Esophagus muscularis mucosa (tissue), 4 donors: ENCODE data around the gene BCAT1. TPM values are rescaled to one million over a fixed set of nuclear protein-coding genes. Genes with fewer than 3 reads are reported as not detected.

Experiments used
- DNase-seq: peaks from one replicate; pipeline ENCODE4 v3.0.0-alpha.2; 2017; ENCODE audit errors: extremely low spot score
- H3K27ac ChIP-seq, 4 donors: fragments of 200-600 bp; sonication (generic); replicated peaks in 1 of 4; 1 replicate in 3 of 4; 2 replicates in 1 of 4; pipeline ENCODE4 v1.5.1; 2016 to 2019; ENCODE audit warnings: mild to moderate bottlenecking in 1 of 4
- H3K27me3 ChIP-seq, 4 donors: fragments of 200-600 bp; sonication (generic); one replicate each; pipeline versions ENCODE4 v1.5.1 to v1.6.0; 2016 to 2019
- H3K36me3 ChIP-seq, 4 donors: fragments of 200-600 bp; sonication (generic); one replicate each; pipeline ENCODE4 v1.5.1; 2016 to 2019
- H3K4me1 ChIP-seq, 4 donors: fragments of 200-600 bp; sonication (generic); one replicate each; pipeline ENCODE4 v1.5.1; 2016 to 2019
- H3K4me3 ChIP-seq, 4 donors: fragments of 200-600 bp; sonication (generic); 1 replicate in 2 of 4; 2 replicates in 2 of 4; pipeline ENCODE4 v1.5.1; 2016 to 2019; ENCODE audit warnings: mild to moderate bottlenecking in 4 of 4, moderate library complexity in 1 of 4
- H3K9me3 ChIP-seq, 4 donors: fragments of 200-600 bp; sonication (generic); 1 replicate in 3 of 4; 2 replicates in 1 of 4; pipeline ENCODE4 v1.5.1; 2016 to 2019
- CTCF ChIP-seq, 3 experiments: fragments of 200-600 bp in 2 of 3; fragments of 450-650 bp in 1 of 3; sonication (generic) in 2 of 3; IDR thresholded peaks; one replicate each; pipeline ENCODE4 v1.5.1; 2017 to 2019; ENCODE audit warnings: antibody characterized with exemption in 3 of 3, mild to moderate bottlenecking in 2 of 3, moderate library complexity in 1 of 3
- EP300 ChIP-seq: sonication (generic); formaldehyde crosslinking; IDR thresholded peaks from one replicate; pipeline ENCODE4 v1.6.1; 2017; ENCODE audit warnings: antibody characterized with exemption
- POLR2A ChIP-seq: fragments of 450-650 bp; IDR thresholded peaks from one replicate; pipeline ENCODE4 v1.6.1; 2017; ENCODE audit warnings: antibody characterized with exemption, moderate library complexity, mild to moderate bottlenecking, low read depth
- POLR2AphosphoS5 ChIP-seq, 2 donors: sonication (generic); formaldehyde crosslinking; IDR thresholded peaks; one replicate each; pipeline ENCODE4 v1.6.1; 2017; ENCODE audit warnings: antibody characterized with exemption in 2 of 2
- WGBS: methylation state at CpG from one replicate; pipeline ENCODE4 v1.1.5; 2018; 5-methylcytosine and 5-hydroxymethylcytosine counted together
- intact Hi-C: fragments of 100-400 bp; cut with DNase I; formaldehyde crosslinking; loops from one replicate; pipeline ENCODE4 v1.15.1; 2023
- total RNA-seq, 4 donors: library from RNA; depleted of rRNA; stranded (reverse); fragments of >200 nt; gene quantifications; one replicate each; pipeline versions ENCODE4 v1.1.0 to v1.2.1, GENCODE V29; 2016

The BCAT1 gene
- total RNA-seq, 4 donors from 2014 or later, result 9.1 to 23.4 (median 14.7) TPM

- Histone ChIP-seq H3K9me3 (no peaks in the 10 kb centered on the region), H3K27me3 (peaks cover 0 to 27% (median 3%) of the 10 kb centered on the region in 4 donors), H3K36me3 (no peaks in the 10 kb centered on the region), H3K4me3 (peak overlapping the region; percentile 57 to 63 (median 61)), H3K27ac (peak overlapping the region in 3 of 4 donors; percentile 58 to 72 (median 63)), H3K4me1 (peaks cover 0 to 20% (median 14%) of the 10 kb centered on the region in 4 donors)
- 43% methylated on average over 22 of the region's 25 CpGs for WGBS
- intact Hi-C loops, result no loop called here
- no peak for TF ChIP-seq EP300
- peak in 1 of 2 donors; percentile 30 for TF ChIP-seq POLR2AphosphoS5 (IDR thresholded peaks at IDR 0.05)
- no peak for DNase-seq
Measured at GRCh38 chr12:24903329-24904088, 45.4 kb downstream of the BCAT1 start.

- H3K27ac ChIP-seq, result peak overlapping the region; percentile 48 to 72 (median 60)
- no peaks in the 10 kb centered on the region for H3K9me3 ChIP-seq
- no peak for DNase-seq
- H3K27me3 ChIP-seq, result peaks cover 0 to 27% (median 3%) of the 10 kb centered on the region in 4 donors
- H3K4me1 ChIP-seq, result peaks cover 0 to 20% (median 14%) of the 10 kb centered on the region in 4 donors
- TF ChIP-seq POLR2A (no peak), CTCF (IDR thresholded peaks at IDR 0.05) (no peak), EP300 (no peak), POLR2AphosphoS5 (IDR thresholded peaks at IDR 0.05) (no peak)
- H3K36me3 ChIP-seq, result no peaks in the 10 kb centered on the region
- intact Hi-C loops, result no loop called here
- peak overlapping the region; percentile 57 to 63 (median 61) for H3K4me3 ChIP-seq
- WGBS, result 6% methylated on average over 41 of the region's 74 CpGs
Measured at GRCh38 chr12:24902511-24903328, 46.2 kb downstream of the BCAT1 start.

GRCh38 chr12:24901576-24902461 lies 47.1 kb downstream of the BCAT1 start:
- Histone ChIP-seq H3K4me3 (peak overlapping the region; percentile 57 to 63 (median 61)), H3K36me3 (no peaks in the 10 kb centered on the region), H3K27ac (peak overlapping the region in 2 of 4 donors; percentile 63 to 72), H3K9me3 (no peaks in the 10 kb centered on the region), H3K27me3 (peaks cover 0 to 27% (median 3%) of the 10 kb centered on the region in 4 donors), H3K4me1 (peaks cover 0 to 20% (median 14%) of the 10 kb centered on the region in 4 donors)
- no peak for DNase-seq
- WGBS, result 58% methylated on average over 18 of the region's 33 CpGs
- TF ChIP-seq EP300, result no peak
- TF ChIP-seq POLR2A, result no peak
- TF ChIP-seq CTCF (IDR thresholded peaks at IDR 0.05), result no peak
- no peak for TF ChIP-seq POLR2AphosphoS5 (IDR thresholded peaks at IDR 0.05)
- intact Hi-C loops, result no loop called here

GRCh38 chr12:24900196-24900595 lies 48.7 kb downstream of the BCAT1 start:
- 92% methylated on average over 3 of the region's 3 CpGs for WGBS
- no peak overlapping the region for H3K4me3 ChIP-seq
- H3K27ac ChIP-seq, result peak overlapping the region in 1 of 4 donors; percentile 40
- H3K9me3 ChIP-seq, result no peaks in the 10 kb centered on the region
- peaks cover 0 to 27% (median 3%) of the 10 kb centered on the region in 4 donors for H3K27me3 ChIP-seq
- DNase-seq, result no peak
- H3K36me3 ChIP-seq, result no peaks in the 10 kb centered on the region
- TF ChIP-seq POLR2AphosphoS5 (IDR thresholded peaks at IDR 0.05), result no peak
- intact Hi-C loops, result no loop called here
- H3K4me1 ChIP-seq, result peaks cover 0 to 23% (median 16%) of the 10 kb centered on the region in 4 donors

- DNase-seq, result no peak
- TF ChIP-seq EP300, result no peak
- TF ChIP-seq CTCF (IDR thresholded peaks at IDR 0.05), result no peak
- no peak for TF ChIP-seq POLR2A
- TF ChIP-seq POLR2AphosphoS5 (IDR thresholded peaks at IDR 0.05), result no peak
- Histone ChIP-seq H3K4me1 (peaks cover 0 to 27% (median 16%) of the 10 kb centered on the region in 4 donors), H3K36me3 (no peaks in the 10 kb centered on the region), H3K4me3 (no peak overlapping the region), H3K9me3 (no peaks in the 10 kb centered on the region), H3K27ac (no peak overlapping the region), H3K27me3 (peaks cover 0 to 27% (median 3%) of the 10 kb centered on the region in 4 donors)
- WGBS, result 88% methylated on average over 4 of the region's 4 CpGs
- intact Hi-C loops, result no loop called here
Measured at GRCh38 chr12:24899503-24900075, 49.3 kb downstream of the BCAT1 start.
